K562 (cell line): ENCODE measurements around the gene NUDT2. TPM values are rescaled to one million over a fixed set of nuclear protein-coding genes. Genes with fewer than 3 reads are reported as not detected.

ENCODE experiments used
- ARID1B ChIP-seq: fragments of 450-650 bp; IDR thresholded peaks from 2 replicates; pipeline ENCODE4 v1.6.1; 2016; ENCODE audit warnings: antibody characterized with exemption, mild to moderate bottlenecking, inconsistent platforms
- BACH1 ChIP-seq: fragments of 200-800 bp; sonication (Bioruptor generic); IDR thresholded peaks from 2 replicates; pipeline ENCODE4 v1.6.1; 2016; ENCODE audit warnings: missing genetic modification characterization, missing compliant biosample characterization
- CC2D1A ChIP-seq: fragments of 450-650 bp; IDR thresholded peaks from 2 replicates; pipeline ENCODE4 v1.6.1; 2017; ENCODE audit warnings: mild to moderate bottlenecking
- CCNT2 ChIP-seq: IDR thresholded peaks from 2 replicates; pipeline ENCODE4 v1.6.1; 2011; ENCODE audit warnings: borderline replicate concordance, low read depth, mild to moderate bottlenecking, moderate library complexity, mixed read lengths, low read length; ENCODE audit not compliant: insufficient read length; ENCODE audit errors: extremely low read depth
- DDX20 ChIP-seq: fragments of 450-650 bp; IDR thresholded peaks from 2 replicates; pipeline ENCODE4 v1.6.1; 2016; ENCODE audit warnings: missing genetic modification characterization, low read depth, mild to moderate bottlenecking, missing compliant biosample characterization, moderate library complexity
- ESRRA ChIP-seq: fragments of 450-650 bp; IDR thresholded peaks from 2 replicates; pipeline ENCODE4 v1.6.1; 2014; ENCODE audit warnings: low read depth, mild to moderate bottlenecking, moderate library complexity, borderline replicate concordance
- GATA2 ChIP-seq: sonication (generic); formaldehyde crosslinking; IDR thresholded peaks from 2 replicates; pipeline ENCODE4 v1.4.0; 2020; ENCODE audit warnings: mild to moderate bottlenecking, missing genetic modification reagents
- HCFC1 ChIP-seq: IDR thresholded peaks from 2 replicates; pipeline ENCODE4 v1.6.1; 2012; ENCODE audit warnings: low read depth, low read length, improper control_type of control experiment
- ILF3 ChIP-seq: fragments of 450-650 bp; IDR thresholded peaks from 2 replicates; pipeline ENCODE4 v1.6.1; 2018; ENCODE audit warnings: antibody characterized with exemption, mild to moderate bottlenecking, moderate library complexity, borderline replicate concordance
- MAX ChIP-seq: sonication (generic); formaldehyde crosslinking; IDR thresholded peaks from 2 replicates; pipeline ENCODE4 v1.9.0; 2022; ENCODE audit warnings: mild to moderate bottlenecking, missing genetic modification reagents
- MAZ ChIP-seq, 2 experiments: fragments of 450-650 bp in 1 of 2; sonication (generic) in 1 of 2; formaldehyde crosslinking; IDR thresholded peaks in 1 of 2; conservative IDR thresholded peaks in 1 of 2; 2 replicates each; pipeline versions ENCODE4 v1.4.0 to v1.5.0; 2020; ENCODE audit warnings: mild to moderate bottlenecking in 1 of 2, missing genetic modification reagents in 1 of 2
- NCOA1 ChIP-seq: fragments of 450-650 bp; IDR thresholded peaks from 2 replicates; pipeline ENCODE4 v1.6.1; 2016; ENCODE audit warnings: low read depth
- NFATC3 ChIP-seq: fragments of 450-650 bp; IDR thresholded peaks from 2 replicates; pipeline ENCODE4 v1.6.1; 2017; ENCODE audit warnings: mild to moderate bottlenecking
- POLR2B ChIP-seq: fragments of 450-650 bp; IDR thresholded peaks from 2 replicates; pipeline ENCODE4 v1.6.1; 2018; ENCODE audit warnings: low read depth; ENCODE audit not compliant: partially characterized antibody
- RBM34 ChIP-seq: fragments of 200-400 bp; formaldehyde crosslinking; IDR thresholded peaks from 2 replicates; pipeline ENCODE4 v1.6.1; 2018; ENCODE audit warnings: low read length, borderline replicate concordance; ENCODE audit not compliant: insufficient read depth
- SAFB ChIP-seq: fragments of 200-400 bp; formaldehyde crosslinking; IDR thresholded peaks from 2 replicates; pipeline ENCODE4 v1.6.1; 2017; ENCODE audit warnings: low read depth, low read length, borderline replicate concordance
- SP1 ChIP-seq: sonication (generic); formaldehyde crosslinking; IDR thresholded peaks from 2 replicates; pipeline ENCODE4 v1.8.1; 2022; ENCODE audit warnings: mild to moderate bottlenecking, missing genetic modification reagents
- TCF7 ChIP-seq: sonication (generic); IDR thresholded peaks from 2 replicates; pipeline ENCODE4 v1.6.1; 2016; ENCODE audit warnings: antibody characterized with exemption, borderline replicate concordance
- TEAD1 ChIP-seq, 2 experiments: fragments of 450-650 bp in 1 of 2; sonication (generic) in 1 of 2; formaldehyde crosslinking; IDR thresholded peaks; 2 replicates each; pipeline versions ENCODE4 v1.4.0 to v1.8.0; 2020 to 2022; ENCODE audit warnings: mild to moderate bottlenecking in 2 of 2, missing genetic modification reagents in 1 of 2
- ZBTB43 ChIP-seq: sonication (generic); formaldehyde crosslinking; IDR thresholded peaks from 2 replicates; pipeline ENCODE4 v1.8.0; 2023; ENCODE audit warnings: mild to moderate bottlenecking, missing genetic modification reagents
- ZC3H8 ChIP-seq: fragments of 450-650 bp; IDR thresholded peaks from 2 replicates; pipeline ENCODE4 v1.6.1; 2017
- ZNF165 ChIP-seq: fragments of 250-450 bp; sonication (Bioruptor Pico); IDR thresholded peaks from 2 replicates; pipeline ENCODE4 v1.4.0; 2020; ENCODE audit warnings: borderline replicate concordance
- ZNF174 ChIP-seq: fragments of 250-450 bp; sonication (Bioruptor Pico); IDR thresholded peaks from 2 replicates; pipeline ENCODE4 v1.4.0; 2020; ENCODE audit warnings: mild to moderate bottlenecking
- ZNF696 ChIP-seq: fragments of 250-450 bp; sonication (Bioruptor Pico); conservative IDR thresholded peaks from 2 replicates; pipeline ENCODE4 v1.4.0; 2020; ENCODE audit warnings: mild to moderate bottlenecking, moderate library complexity
- polyA plus RNA-seq, 8 experiments: library from polyadenylated mRNA; depleted of rRNA in 4 of 8; stranded (reverse) in 5 of 8; unstranded in 3 of 8; fragments of >200 nt; fragmentation: Nextera tagmentation in 2 of 8; fragmentation: Illumina TruSeq in 1 of 8; extraction: Ambion mirVana in 2 of 8; extraction: Trizol in 1 of 8; gene quantifications; 2 replicates each; pipeline versions ENCODE4 v1.2.1 to v1.2.3, GENCODE V29; 2011 to 2014; ENCODE audit warnings: inconsistent platforms in 1 of 8, missing spikeins in 1 of 8
- total RNA-seq, 7 experiments: library from RNA; depleted of rRNA in 6 of 7; stranded (reverse); fragments of >200 nt in 6 of 7; fragmentation: Illumina TruSeq in 2 of 7; extraction: Trizol in 2 of 7; gene quantifications; 2 replicates each; pipeline versions ENCODE4 v1.2.1 to v1.2.3, GENCODE V29; 2011 to 2021; ENCODE audit warnings: low replicate concordance in 1 of 7
- TF ChIP-seq, protein P1 (sequence below), 3 experiments: IDR thresholded peaks in 2 of 3; conservative IDR thresholded peaks in 1 of 3; 2 replicates each; pipeline ENCODE4 v1.5.1; 2011 to 2012; ENCODE audit warnings: low read length in 3 of 3, mild to moderate bottlenecking in 3 of 3, control low read depth in 2 of 3, improper control_type of control experiment in 1 of 3, inconsistent platforms in 1 of 3, low read depth in 1 of 3, mixed read lengths in 1 of 3, moderate library complexity in 1 of 3; ENCODE audit not compliant: insufficient read depth in 2 of 3

Gene NUDT2
- total and polyA plus RNA-seq, 9 of the 15 experiments (the other 6 are each of a cell fraction or from before 2014, with no cell fraction given): 11.5 to 28.1 (median 19.0) TPM

GRCh38 chr9:34379334-34380033 is 50.1 kb downstream of the NUDT2 start (continued):
- TF ChIP-seq MAZ (CRISPR knock-in tag; conservative IDR thresholded peaks at IDR 0.05 in 1 of 2, IDR thresholded peaks at IDR 0.05 in 1 of 2): 0 out of 4 replicates have a peak, but pooled peaks of 1 of the 2 experiments have one; percentile 37
- TF ChIP-seq DDX20: no peak
- no peak for TF ChIP-seq RBM34
- no peak for TF ChIP-seq POLR2B
- TF ChIP-seq ZC3H8: no peak
- no peak for TF ChIP-seq ZBTB43 (CRISPR knock-in tag)
- no peak for TF ChIP-seq NFATC3
- TF ChIP-seq MAX (CRISPR knock-in tag): peak; percentile 21; the same call in 1 of the 2 replicates
- no peak for TF ChIP-seq ZNF174 (CRISPR knock-in tag)
- TF ChIP-seq ZNF165 (CRISPR knock-in tag): no peak
- no peak for TF ChIP-seq TCF7
- no peak for TF ChIP-seq ILF3
- no peak for TF ChIP-seq CCNT2
- no peak for TF ChIP-seq NCOA1
- TF ChIP-seq ZNF696 (CRISPR knock-in tag): no peak
- TF ChIP-seq ESRRA: peak; percentile 51; the same call in 1 of the 2 replicates
- TF ChIP-seq GATA2 (CRISPR knock-in tag): no peak
- TF ChIP-seq BACH1 (tag): no peak
- TF ChIP-seq ARID1B: no peak
- no peak for TF ChIP-seq SAFB
- TF ChIP-seq SP1 (CRISPR knock-in tag): no peak
- TF ChIP-seq HCFC1: 0 out of 2 replicates have a peak, but pooled peaks have one; percentile 11
- TF ChIP-seq CC2D1A: peak; percentile 79
- TF ChIP-seq TEAD1 (CRISPR knock-in tag; IDR thresholded peaks at IDR 0.05): peak in 1 of 2 experiments; percentile 92; a peak in 1 of 4 replicates
- TF ChIP-seq, protein P1, sequence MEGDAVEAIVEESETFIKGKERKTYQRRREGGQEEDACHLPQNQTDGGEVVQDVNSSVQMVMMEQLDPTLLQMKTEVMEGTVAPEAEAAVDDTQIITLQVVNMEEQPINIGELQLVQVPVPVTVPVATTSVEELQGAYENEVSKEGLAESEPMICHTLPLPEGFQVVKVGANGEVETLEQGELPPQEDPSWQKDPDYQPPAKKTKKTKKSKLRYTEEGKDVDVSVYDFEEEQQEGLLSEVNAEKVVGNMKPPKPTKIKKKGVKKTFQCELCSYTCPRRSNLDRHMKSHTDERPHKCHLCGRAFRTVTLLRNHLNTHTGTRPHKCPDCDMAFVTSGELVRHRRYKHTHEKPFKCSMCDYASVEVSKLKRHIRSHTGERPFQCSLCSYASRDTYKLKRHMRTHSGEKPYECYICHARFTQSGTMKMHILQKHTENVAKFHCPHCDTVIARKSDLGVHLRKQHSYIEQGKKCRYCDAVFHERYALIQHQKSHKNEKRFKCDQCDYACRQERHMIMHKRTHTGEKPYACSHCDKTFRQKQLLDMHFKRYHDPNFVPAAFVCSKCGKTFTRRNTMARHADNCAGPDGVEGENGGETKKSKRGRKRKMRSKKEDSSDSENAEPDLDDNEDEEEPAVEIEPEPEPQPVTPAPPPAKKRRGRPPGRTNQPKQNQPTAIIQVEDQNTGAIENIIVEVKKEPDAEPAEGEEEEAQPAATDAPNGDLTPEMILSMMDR (IDR thresholded peaks at IDR 0.05 in 2 of 3, conservative IDR thresholded peaks at IDR 0.05 in 1 of 3; ENCODE audit: insufficient read depth in 2 of 3, low read depth in 1 of 3, low read length in 3 of 3): peak; percentile 85 to 97 (median 90)
